Kasumi-1 (cell line): ENCODE data around the gene RNF103.
A peak's percentile ranks its signal among the peaks of the same experiment; 100 is the strongest.
"Not testable (repeated sequence)": the region's sequence is repeated elsewhere in the genome, so short reads cannot be mapped to it uniquely, and the experiment has no call there.

ENCODE experiments used
- DNase-seq, 2 experiments: peaks; one replicate each; lab custom pipeline; 2025; lab: John Stamatoyannopoulos, UW

Gene RNF103

GRCh38 chr2:86625096-86625495 is 1.4 kb upstream of the RNF103 start:
- DNase-seq, result no peak

GRCh38 chr2:86624267-86624547 is 542 bp upstream of the RNF103 start:
- no peak for DNase-seq

- DNase-seq, result peak; percentile 28 to 51
Measured at GRCh38 chr2:86623043-86623493, 597 bp downstream of the RNF103 start.

GRCh38 chr2:86622519-86623042 is 1.1 kb downstream of the RNF103 start:
- peak; percentile 35 to 41 for DNase-seq

GRCh38 chr2:86621280-86621943 is 2.3 kb downstream of the RNF103 start:
- DNase-seq, result peak; percentile 30 to 47

GRCh38 chr2:86617738-86618137 is 5.9 kb downstream of the RNF103 start:
- DNase-seq, result no peak

GRCh38 chr2:86617153-86617552 is 6.5 kb downstream of the RNF103 start:
- DNase-seq, result no peak

GRCh38 chr2:86616502-86616901 is 7.2 kb downstream of the RNF103 start:
- no peak for DNase-seq

- DNase-seq, result no peak
Measured at GRCh38 chr2:86615596-86615995, 8.1 kb downstream of the RNF103 start.

GRCh38 chr2:86613515-86613914 is 10.2 kb downstream of the RNF103 start:
- DNase-seq, result no peak

- DNase-seq, result no peak
Measured at GRCh38 chr2:86610871-86611270, 12.8 kb downstream of the RNF103 start.

- no peak for DNase-seq
Measured at GRCh38 chr2:86608832-86609410, 14.7 kb downstream of the RNF103 start.

GRCh38 chr2:86603905-86604304 is 19.8 kb downstream of the RNF103 start:
- DNase-seq, result no peak

- no peak for DNase-seq
Measured at GRCh38 chr2:86598966-86599365, 24.7 kb downstream of the RNF103 start.

GRCh38 chr2:86596118-86596517 is 27.5 kb downstream of the RNF103 start:
- no peak for DNase-seq

GRCh38 chr2:86593266-86593665 is 30.4 kb downstream of the RNF103 start:
- DNase-seq, result no peak

- no peak for DNase-seq
Measured at GRCh38 chr2:86592547-86593230, 31.0 kb downstream of the RNF103 start.

GRCh38 chr2:86589701-86590100 is 34.0 kb downstream of the RNF103 start:
- DNase-seq, result not testable (repeated sequence)

GRCh38 chr2:86584151-86584913 is 39.3 kb downstream of the RNF103 start:
- DNase-seq, result peak; percentile 41 to 56

- no peak for DNase-seq
Measured at GRCh38 chr2:86580560-86580959, 43.1 kb downstream of the RNF103 start.

- no peak for DNase-seq
Measured at GRCh38 chr2:86577817-86578456, 45.7 kb downstream of the RNF103 start.

- DNase-seq, result no peak
Measured at GRCh38 chr2:86570059-86570458, 53.6 kb downstream of the RNF103 start.
